ENCODE data around the gene HIBCH.
"Not testable (repeated sequence)": the region's sequence is repeated elsewhere in the genome, so short reads cannot be mapped to it uniquely, and the experiment has no call there.

HIBCH gene

GRCh38 chr2:190319555-190320498, at the start of gene HIBCH:
TSS of gene HIBCH (minus strand) at chr2:190319826. CDS start at chr2:190319750, 76 bp downstream.
- peak; percentile 84 to 99 (median 97) for DNase-seq

- no peak for DNase-seq
Measured at GRCh38 chr2:190367091-190367490, 47.5 kb upstream of the HIBCH start.

- no peak for DNase-seq
Measured at GRCh38 chr2:190366248-190366753, 46.7 kb upstream of the HIBCH start.

GRCh38 chr2:190365499-190366204, 46.0 kb upstream of the HIBCH start:
- DNase-seq, result peak in 1 of 58 donors; percentile 21

GRCh38 chr2:190362894-190363293, 43.3 kb upstream of the HIBCH start:
- DNase-seq, result no peak

GRCh38 chr2:190361572-190361971, 41.9 kb upstream of the HIBCH start:
- DNase-seq, result peak in 1 of 58 donors; percentile 54

- DNase-seq, result no peak
Measured at GRCh38 chr2:190360965-190361364, 41.3 kb upstream of the HIBCH start.

- DNase-seq, result no peak
Measured at GRCh38 chr2:190360561-190360960, 40.9 kb upstream of the HIBCH start.

GRCh38 chr2:190358655-190359448, 39.2 kb upstream of the HIBCH start:
- DNase-seq, result not testable (repeated sequence)

GRCh38 chr2:190357600-190357999, 38.0 kb upstream of the HIBCH start:
- no peak for DNase-seq

- peak in 1 of 58 donors; percentile 23 for DNase-seq
Measured at GRCh38 chr2:190355968-190356644, 36.5 kb upstream of the HIBCH start.

- peak in 2 of 58 donors; percentile 10 to 15 for DNase-seq
Measured at GRCh38 chr2:190354003-190354690, 34.5 kb upstream of the HIBCH start.

- DNase-seq, result no peak
Measured at GRCh38 chr2:190353537-190353899, 33.9 kb upstream of the HIBCH start.

- DNase-seq, result peak in 15 of 58 donors; percentile 15 to 70 (median 41)
Measured at GRCh38 chr2:190352668-190353536, 33.3 kb upstream of the HIBCH start.

GRCh38 chr2:190351955-190352354, 32.3 kb upstream of the HIBCH start:
- DNase-seq, result no peak

GRCh38 chr2:190350371-190350770, 30.7 kb upstream of the HIBCH start:
- DNase-seq, result peak in 1 of 58 donors; percentile 26

GRCh38 chr2:190344276-190344827, 24.7 kb upstream of the HIBCH start:
- DNase-seq, result peak in 33 of 58 donors; percentile 33 to 80 (median 55)

- DNase-seq, result peak in 43 of 58 donors; percentile 28 to 80 (median 62)
Measured at GRCh38 chr2:190343536-190344275, 24.1 kb upstream of the HIBCH start, which contains the start of gene INPP1. TSS of gene INPP1 (plus strand) at chr2:190343589. CDS start at chr2:190360103, 16,514 bp downstream.
